Chondrocyte (in vitro differentiated cells): ENCODE results near the gene IGFBPL1. TPM values are rescaled to one million over a fixed set of nuclear protein-coding genes. Genes with fewer than 3 reads are reported as not detected.

Experiments used
- DNase-seq: peaks from one replicate; pipeline ENCODE4 v3.0.0; 2021; ENCODE audit warnings: mixed read lengths, low spot score
- H3K27ac Mint-ChIP-seq: one replicate; pipeline ENCODE4 v1.8.0; 2021; ENCODE audit warnings: mild to moderate bottlenecking, moderate library complexity, mixed read lengths; ENCODE audit not compliant: unreplicated experiment
- H3K27me3 Mint-ChIP-seq: 2 replicates; pipeline ENCODE4 v1.8.0; 2021; ENCODE audit warnings: low read depth, mixed read lengths
- H3K36me3 Mint-ChIP-seq: 2 replicates; pipeline ENCODE4 v1.8.0; 2021; ENCODE audit warnings: low read depth, mixed read lengths
- H3K4me1 Mint-ChIP-seq: 2 replicates; pipeline ENCODE4 v1.8.0; 2021; ENCODE audit warnings: low read depth, mild to moderate bottlenecking, mixed read lengths
- H3K4me3 Mint-ChIP-seq: one replicate; pipeline ENCODE4 v1.8.0; 2021; ENCODE audit warnings: mild to moderate bottlenecking, moderate library complexity, mixed read lengths; ENCODE audit not compliant: unreplicated experiment
- H3K9me3 Mint-ChIP-seq: 2 replicates; pipeline ENCODE4 v1.8.0; 2021; ENCODE audit warnings: low read depth, mixed read lengths
- total RNA-seq: library from RNA; stranded (reverse); gene quantifications from 3 replicates; pipeline ENCODE4 v1.2.1, GENCODE V29; 2021
- TF ChIP-seq, protein P1 (sequence below): fragments of 200-600 bp; sonication (generic); IDR thresholded peaks from 2 replicates; pipeline ENCODE4 v1.5.0; 2021; ENCODE audit warnings: antibody characterized with exemption, mild to moderate bottlenecking, moderate library complexity

The IGFBPL1 gene
- total RNA-seq, 1 donor from 2014 or later: 2.8 TPM

DNA sequence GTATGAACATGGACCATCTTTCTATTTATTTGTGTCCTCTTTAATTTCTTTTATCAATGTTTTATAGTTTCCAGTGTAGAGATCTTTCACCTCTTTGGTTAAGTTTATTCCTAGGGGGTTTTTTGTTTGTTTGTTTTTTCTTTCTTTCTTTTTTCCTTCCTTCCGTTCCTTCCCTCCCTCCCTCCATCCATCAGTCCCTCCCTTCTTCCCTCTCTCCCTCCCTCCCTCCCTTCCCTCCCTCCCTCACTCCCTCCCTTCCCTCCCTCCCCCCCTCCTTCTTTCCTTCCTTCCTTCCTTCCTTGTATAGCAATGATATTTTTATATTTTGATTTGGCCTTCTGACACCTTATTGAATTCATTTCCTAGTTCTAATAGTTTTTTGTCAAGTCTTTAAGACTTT is 23.4 kb upstream of the IGFBPL1 start:
- Mint-ChIP-seq H3K27ac (no peak overlapping the region), H3K27me3 (no peaks in the 10 kb centered on the region), H3K36me3 (peaks cover 6% of the 10 kb centered on the region), H3K4me1 (peaks cover 11% of the 10 kb centered on the region), H3K9me3 (peaks cover 19% of the 10 kb centered on the region), H3K4me3 (no peak overlapping the region)
- no peak for DNase-seq
- TF ChIP-seq, protein P1, sequence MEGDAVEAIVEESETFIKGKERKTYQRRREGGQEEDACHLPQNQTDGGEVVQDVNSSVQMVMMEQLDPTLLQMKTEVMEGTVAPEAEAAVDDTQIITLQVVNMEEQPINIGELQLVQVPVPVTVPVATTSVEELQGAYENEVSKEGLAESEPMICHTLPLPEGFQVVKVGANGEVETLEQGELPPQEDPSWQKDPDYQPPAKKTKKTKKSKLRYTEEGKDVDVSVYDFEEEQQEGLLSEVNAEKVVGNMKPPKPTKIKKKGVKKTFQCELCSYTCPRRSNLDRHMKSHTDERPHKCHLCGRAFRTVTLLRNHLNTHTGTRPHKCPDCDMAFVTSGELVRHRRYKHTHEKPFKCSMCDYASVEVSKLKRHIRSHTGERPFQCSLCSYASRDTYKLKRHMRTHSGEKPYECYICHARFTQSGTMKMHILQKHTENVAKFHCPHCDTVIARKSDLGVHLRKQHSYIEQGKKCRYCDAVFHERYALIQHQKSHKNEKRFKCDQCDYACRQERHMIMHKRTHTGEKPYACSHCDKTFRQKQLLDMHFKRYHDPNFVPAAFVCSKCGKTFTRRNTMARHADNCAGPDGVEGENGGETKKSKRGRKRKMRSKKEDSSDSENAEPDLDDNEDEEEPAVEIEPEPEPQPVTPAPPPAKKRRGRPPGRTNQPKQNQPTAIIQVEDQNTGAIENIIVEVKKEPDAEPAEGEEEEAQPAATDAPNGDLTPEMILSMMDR: no peak

DNA sequence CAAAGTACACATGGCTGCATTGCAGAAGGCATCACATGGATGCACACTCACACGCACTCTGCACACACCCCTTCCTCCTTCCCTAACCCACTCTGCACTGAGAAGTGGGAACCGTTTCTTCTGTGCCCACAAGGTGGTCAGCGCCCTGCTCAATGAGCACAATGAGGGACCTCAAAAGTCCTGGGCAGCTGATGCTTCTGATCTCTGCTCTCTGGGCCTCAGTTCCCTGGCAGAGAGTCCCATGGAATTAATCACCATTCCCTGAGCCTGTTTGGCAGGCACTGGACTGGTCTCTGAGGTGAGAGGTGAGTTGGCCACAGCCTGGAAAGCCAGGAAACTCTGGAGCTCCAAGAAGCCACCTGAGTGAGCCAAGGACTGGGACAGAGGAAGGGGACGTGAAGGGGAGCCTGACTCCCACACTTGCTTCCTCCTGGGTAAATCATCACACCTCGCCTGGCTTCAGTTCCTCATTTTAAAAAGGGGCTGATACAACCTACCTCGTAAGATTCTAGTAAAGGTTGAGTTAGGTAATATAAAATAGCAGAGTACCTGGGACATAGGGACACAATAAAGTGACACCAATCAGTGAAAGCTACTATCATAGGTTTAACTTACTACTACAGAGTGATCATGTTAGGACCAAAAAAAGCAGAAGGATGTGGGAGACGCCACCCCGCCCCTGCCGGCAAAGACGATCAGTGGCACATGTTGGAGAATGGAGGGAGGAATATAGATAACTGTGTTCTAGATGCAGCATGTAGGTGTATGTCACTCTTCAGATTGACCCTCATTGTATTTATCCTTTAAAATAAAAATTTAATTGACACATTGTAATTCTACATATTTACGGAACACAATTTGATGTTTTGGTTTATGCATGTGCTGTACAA is 21.1 kb upstream of the IGFBPL1 start:
- TF ChIP-seq, protein P1: no peak
- Mint-ChIP-seq H3K9me3 (peaks cover 3% of the 10 kb centered on the region), H3K27me3 (no peaks in the 10 kb centered on the region), H3K36me3 (no peaks in the 10 kb centered on the region), H3K4me1 (peaks cover 11% of the 10 kb centered on the region), H3K27ac (no peak overlapping the region), H3K4me3 (no peak overlapping the region)
- no peak for DNase-seq

DNA sequence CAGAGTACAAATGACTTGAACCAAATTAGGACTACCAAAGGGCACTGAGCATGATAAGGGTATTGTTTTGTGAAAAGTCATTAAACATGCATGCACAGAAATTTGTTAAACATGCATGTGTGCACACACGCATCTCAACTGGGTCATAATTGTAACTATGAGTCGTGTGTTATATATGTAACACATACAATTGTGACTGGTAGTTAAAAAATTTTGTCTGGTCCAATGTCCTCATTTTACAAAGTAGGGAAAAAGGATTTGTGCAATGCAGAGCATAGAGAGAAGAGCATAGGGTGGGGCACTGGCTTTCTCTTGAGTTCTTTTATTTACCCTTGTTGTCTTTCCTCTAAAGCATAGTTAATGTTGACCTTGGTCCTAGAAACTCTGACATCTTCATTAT is 19.3 kb upstream of the IGFBPL1 start:
- H3K4me1 Mint-ChIP-seq: peaks cover 11% of the 10 kb centered on the region
- H3K9me3 Mint-ChIP-seq: peaks cover 3% of the 10 kb centered on the region
- no peaks in the 10 kb centered on the region for H3K27me3 Mint-ChIP-seq
- no peak overlapping the region for H3K4me3 Mint-ChIP-seq
- DNase-seq: no peak
- H3K27ac Mint-ChIP-seq: no peak overlapping the region
- TF ChIP-seq, protein P1: no peak
- no peaks in the 10 kb centered on the region for H3K36me3 Mint-ChIP-seq

DNA sequence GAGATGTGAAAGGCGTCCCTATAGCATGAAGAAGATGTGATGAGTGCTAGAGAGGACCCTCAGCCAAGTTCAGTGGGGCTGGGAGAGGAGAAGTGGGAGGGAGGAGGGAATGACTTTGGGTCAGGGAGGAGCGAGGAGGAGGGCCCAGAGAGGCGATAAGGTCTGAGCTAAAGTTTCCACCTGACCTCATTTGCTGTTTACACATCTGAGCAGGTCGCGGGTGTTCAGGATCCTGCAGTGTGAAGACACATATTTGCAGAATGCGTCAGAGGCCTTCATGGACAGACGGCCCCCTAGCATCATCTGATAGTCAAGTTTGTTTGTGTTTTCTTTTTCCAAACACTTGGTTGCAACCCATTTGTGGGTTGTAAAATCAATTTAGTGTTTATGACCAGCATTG is 18.9 kb upstream of the IGFBPL1 start:
- H3K27ac Mint-ChIP-seq: no peak overlapping the region
- H3K4me3 Mint-ChIP-seq: no peak overlapping the region
- H3K27me3 Mint-ChIP-seq: no peaks in the 10 kb centered on the region
- H3K36me3 Mint-ChIP-seq: no peaks in the 10 kb centered on the region
- DNase-seq: no peak
- H3K9me3 Mint-ChIP-seq: peaks cover 3% of the 10 kb centered on the region
- TF ChIP-seq, protein P1: no peak
- peaks cover 11% of the 10 kb centered on the region for H3K4me1 Mint-ChIP-seq

DNA sequence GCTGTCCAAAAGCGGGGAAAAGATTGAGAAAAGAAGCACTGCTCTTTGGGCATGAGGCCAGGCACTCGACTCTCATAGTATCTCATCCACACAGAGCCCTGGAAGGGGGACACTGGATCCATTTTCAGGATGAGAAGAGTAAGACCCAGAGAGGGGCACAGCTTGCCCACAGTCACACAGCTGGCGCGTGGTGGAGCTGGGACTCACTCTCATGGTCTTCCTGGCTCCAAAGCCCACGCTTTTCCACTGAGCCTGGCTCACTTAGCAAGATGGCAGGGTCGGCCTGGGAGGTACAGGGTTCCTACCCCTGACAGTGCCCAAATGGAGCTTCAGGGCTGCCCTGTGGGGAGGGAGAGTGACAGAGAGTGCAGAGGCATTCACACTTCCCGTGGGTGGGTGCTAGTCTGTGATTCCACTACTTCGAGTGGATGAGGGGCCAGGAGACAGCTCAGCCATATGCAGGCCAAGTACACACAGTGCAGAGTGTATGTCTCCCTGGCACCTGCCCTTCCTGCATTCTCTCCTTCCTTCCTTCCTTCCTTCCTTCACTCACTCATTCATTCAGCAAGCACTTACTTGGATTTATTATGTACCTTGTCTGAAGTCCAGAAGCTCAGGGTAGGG is 18.3 kb upstream of the IGFBPL1 start:
- H3K4me3 Mint-ChIP-seq: no peak overlapping the region
- H3K27ac Mint-ChIP-seq: no peak overlapping the region
- peaks cover 3% of the 10 kb centered on the region for H3K9me3 Mint-ChIP-seq
- DNase-seq: no peak
- peaks cover 17% of the 10 kb centered on the region for H3K4me1 Mint-ChIP-seq
- H3K27me3 Mint-ChIP-seq: no peaks in the 10 kb centered on the region
- no peaks in the 10 kb centered on the region for H3K36me3 Mint-ChIP-seq
- TF ChIP-seq, protein P1: no peak
